OCI-LY1 (cell line): ENCODE measurements around the gene PTPRM.

Experiments used
- H2AFZ ChIP-seq: fragments of 200-600 bp; sonication (generic), shearing (Covaris generic); 2 replicates; pipeline ENCODE4 v1.6.0; 2014; ENCODE audit warnings: antibody characterized with exemption, mild to moderate bottlenecking, low read length
- H3F3A ChIP-seq: fragments of 200-600 bp; sonication (generic), shearing (Covaris generic); 2 replicates; pipeline ENCODE4 v1.6.0; 2014; ENCODE audit warnings: mild to moderate bottlenecking, antibody characterized with exemption, low read length, moderate library complexity; ENCODE audit not compliant: insufficient read depth
- H3K27ac ChIP-seq: fragments of 200-600 bp; sonication (generic); 2 replicates; pipeline ENCODE4 v1.5.1; 2014; ENCODE audit warnings: low read length, mixed run types, mild to moderate bottlenecking, low read depth; ENCODE audit not compliant: poor library complexity, severe bottlenecking
- H3K27me3 ChIP-seq: fragments of 200-600 bp; sonication (generic); 2 replicates; pipeline ENCODE4 v1.6.0; 2014; ENCODE audit warnings: antibody characterized with exemption, mild to moderate bottlenecking, low read length, moderate library complexity; ENCODE audit not compliant: insufficient read depth
- H3K36me3 ChIP-seq: fragments of 200-600 bp; sonication (generic); 2 replicates; pipeline ENCODE4 v1.6.1; 2014; ENCODE audit warnings: mild to moderate bottlenecking, antibody characterized with exemption, low read length, moderate library complexity, mixed read lengths; ENCODE audit not compliant: insufficient read depth
- H3K4me1 ChIP-seq: fragments of 200-600 bp; sonication (generic); 2 replicates; pipeline ENCODE4 v1.5.1; 2014; ENCODE audit warnings: mild to moderate bottlenecking, low read length, moderate library complexity; ENCODE audit not compliant: insufficient read depth, severe bottlenecking
- H3K4me2 ChIP-seq: fragments of 200-600 bp; sonication (generic), shearing (Covaris generic); 2 replicates; pipeline ENCODE4 v1.6.1; 2014; ENCODE audit warnings: low read length
- H3K4me3 ChIP-seq: fragments of 200-600 bp; sonication (generic); 2 replicates; pipeline ENCODE4 v1.5.1; 2014; ENCODE audit warnings: low read length, low read depth, mild to moderate bottlenecking, mixed read lengths; ENCODE audit not compliant: poor library complexity, severe bottlenecking
- H3K79me2 ChIP-seq: fragments of 200-600 bp; shearing (Covaris generic); 2 replicates; pipeline ENCODE4 v1.6.1; 2016; ENCODE audit warnings: mixed run types, low read length, mixed read lengths; ENCODE audit not compliant: insufficient read depth
- H3K9ac ChIP-seq: fragments of 200-600 bp; sonication (generic), shearing (Covaris generic); 2 replicates; pipeline ENCODE4 v1.6.1; 2014; ENCODE audit warnings: mild to moderate bottlenecking, low read length, mixed read lengths
- H3K9me2 ChIP-seq: fragments of 200-600 bp; sonication (generic), shearing (Covaris generic); 2 replicates; pipeline ENCODE4 v1.6.1; 2014; ENCODE audit warnings: low read depth, mild to moderate bottlenecking, low read length, mixed read lengths
- H3K9me3 ChIP-seq: fragments of 200-600 bp; shearing (Covaris generic); 2 replicates; pipeline ENCODE4 v1.6.1; 2014; ENCODE audit warnings: low read length, mixed read lengths
- H4K20me1 ChIP-seq: fragments of 200-600 bp; sonication (generic), shearing (Covaris generic); 2 replicates; pipeline ENCODE4 v1.6.0; 2016; ENCODE audit warnings: mild to moderate bottlenecking, low read length; ENCODE audit not compliant: insufficient read depth
- CTCF ChIP-seq: fragments of 200-600 bp; sonication (generic), shearing (Covaris generic); IDR thresholded peaks from 2 replicates; pipeline ENCODE4 v1.5.1; 2017; ENCODE audit warnings: mild to moderate bottlenecking, antibody characterized with exemption, low read length, moderate library complexity, mixed read lengths
- EZH2 ChIP-seq: fragments of 200-600 bp; sonication (generic), shearing (Covaris generic); IDR thresholded peaks from 2 replicates; pipeline ENCODE4 v1.8.0; 2017; ENCODE audit warnings: borderline replicate concordance, mixed run types, mild to moderate bottlenecking, antibody characterized with exemption, low read length, moderate library complexity, mixed read lengths

The PTPRM gene

GRCh38 chr18:8207996-8208395 lies 640.9 kb downstream of the PTPRM start:
- Histone ChIP-seq H3K4me1 (no peaks in the 10 kb centered on the region), H3K27me3 (no peaks in the 10 kb centered on the region), H3K9me3 (no peaks in the 10 kb centered on the region), H3K4me3 (no peak overlapping the region), H4K20me1 (no peaks in the 10 kb centered on the region), H3K79me2 (no peaks in the 10 kb centered on the region), H3K4me2 (no peak overlapping the region), H3K9ac (no peak overlapping the region), H3K36me3 (no peaks in the 10 kb centered on the region), H3K9me2 (no peaks in the 10 kb centered on the region), H3K27ac (no peak overlapping the region), H2AFZ (no peak overlapping the region), H3F3A (no peaks in the 10 kb centered on the region)
- TF ChIP-seq EZH2 (no peak), CTCF (no peak)

DNA sequence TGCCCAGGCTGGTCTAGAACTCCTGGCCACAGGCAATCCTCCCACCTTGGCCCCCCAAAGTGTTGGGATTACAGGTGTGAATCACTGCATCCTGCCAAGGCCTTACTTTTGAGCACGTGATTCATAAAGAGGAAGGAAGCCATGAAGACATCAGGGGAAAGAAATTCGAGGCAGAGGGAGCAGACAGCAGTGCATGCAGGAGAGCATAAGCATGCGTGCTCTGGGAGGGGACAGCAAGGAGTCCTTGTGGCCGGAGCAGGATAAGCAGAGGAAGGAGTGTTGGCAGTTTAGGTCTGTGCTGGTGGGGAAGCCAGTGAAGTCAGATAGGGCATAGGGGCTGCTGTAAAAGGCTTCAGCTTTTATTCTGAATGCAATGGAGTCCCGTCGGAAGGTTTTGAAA lies 641.6 kb downstream of the PTPRM start:
- TF ChIP-seq EZH2, result no peak
- no peak for TF ChIP-seq CTCF
- H3K9me2 ChIP-seq, result no peaks in the 10 kb centered on the region
- H3K27ac ChIP-seq, result no peak overlapping the region
- no peak overlapping the region for H3K4me3 ChIP-seq
- H2AFZ ChIP-seq, result no peak overlapping the region
- no peaks in the 10 kb centered on the region for H3K36me3 ChIP-seq
- H3K4me1 ChIP-seq, result no peaks in the 10 kb centered on the region
- H3K9ac ChIP-seq, result no peak overlapping the region
- H3K79me2 ChIP-seq, result no peaks in the 10 kb centered on the region
- H4K20me1 ChIP-seq, result no peaks in the 10 kb centered on the region
- no peak overlapping the region for H3K4me2 ChIP-seq
- H3F3A ChIP-seq, result no peaks in the 10 kb centered on the region
- H3K27me3 ChIP-seq, result no peaks in the 10 kb centered on the region
- no peaks in the 10 kb centered on the region for H3K9me3 ChIP-seq

DNA sequence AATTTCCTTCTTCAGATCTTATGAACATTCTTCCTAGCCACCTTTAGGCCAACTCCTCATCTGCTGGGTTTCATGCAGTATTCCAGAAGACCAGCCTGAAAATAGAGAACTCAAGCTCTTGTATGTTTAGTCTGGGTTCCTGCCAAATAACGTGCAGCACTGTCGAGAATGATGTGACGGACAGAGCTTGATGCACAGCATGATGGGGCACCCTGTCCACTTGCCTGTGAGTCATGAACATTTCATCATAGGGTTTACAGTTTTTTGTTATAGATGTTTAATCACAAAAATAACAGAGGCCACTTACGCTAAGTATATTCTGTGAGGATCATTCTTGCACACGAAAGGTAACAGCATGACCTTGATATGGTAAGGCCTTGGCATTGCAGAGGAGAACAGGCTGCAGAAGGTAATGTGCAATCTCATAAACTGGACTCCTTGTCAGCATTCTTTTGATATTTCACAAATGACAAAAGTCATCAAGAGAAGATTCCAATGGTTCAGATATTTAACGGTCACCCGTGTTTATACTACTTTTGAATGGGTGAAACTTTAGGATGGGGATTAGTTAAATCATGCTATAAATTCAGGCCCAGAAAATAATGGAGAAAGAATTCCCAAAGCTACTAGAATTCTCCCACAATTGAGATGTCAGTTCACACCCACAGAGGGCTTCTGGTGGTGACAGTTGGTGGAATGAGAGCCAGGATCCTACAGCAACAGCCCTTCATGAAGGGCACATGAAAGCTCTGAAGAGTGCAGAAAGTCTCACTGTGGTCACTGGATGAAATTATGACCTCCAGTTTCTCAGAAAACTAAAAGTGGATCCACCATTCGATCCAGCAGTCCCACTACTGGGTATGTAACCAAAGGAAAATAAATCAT lies 646.0 kb downstream of the PTPRM start:
- TF ChIP-seq EZH2, result no peak
- TF ChIP-seq CTCF, result no peak
- Histone ChIP-seq H3K9me3 (no peaks in the 10 kb centered on the region), H3K36me3 (no peaks in the 10 kb centered on the region), H3K9ac (no peak overlapping the region), H3K4me2 (no peak overlapping the region), H3K79me2 (no peaks in the 10 kb centered on the region), H2AFZ (no peak overlapping the region), H3K27me3 (peaks cover 4% of the 10 kb centered on the region; the same call in 1 of the 2 replicates), H3K27ac (no peak overlapping the region), H3F3A (no peaks in the 10 kb centered on the region), H3K9me2 (no peaks in the 10 kb centered on the region), H3K4me1 (no peaks in the 10 kb centered on the region), H4K20me1 (no peaks in the 10 kb centered on the region), H3K4me3 (no peak overlapping the region)
